ENCODE measurements around the gene PRPSAP1.

Gene PRPSAP1

DNA sequence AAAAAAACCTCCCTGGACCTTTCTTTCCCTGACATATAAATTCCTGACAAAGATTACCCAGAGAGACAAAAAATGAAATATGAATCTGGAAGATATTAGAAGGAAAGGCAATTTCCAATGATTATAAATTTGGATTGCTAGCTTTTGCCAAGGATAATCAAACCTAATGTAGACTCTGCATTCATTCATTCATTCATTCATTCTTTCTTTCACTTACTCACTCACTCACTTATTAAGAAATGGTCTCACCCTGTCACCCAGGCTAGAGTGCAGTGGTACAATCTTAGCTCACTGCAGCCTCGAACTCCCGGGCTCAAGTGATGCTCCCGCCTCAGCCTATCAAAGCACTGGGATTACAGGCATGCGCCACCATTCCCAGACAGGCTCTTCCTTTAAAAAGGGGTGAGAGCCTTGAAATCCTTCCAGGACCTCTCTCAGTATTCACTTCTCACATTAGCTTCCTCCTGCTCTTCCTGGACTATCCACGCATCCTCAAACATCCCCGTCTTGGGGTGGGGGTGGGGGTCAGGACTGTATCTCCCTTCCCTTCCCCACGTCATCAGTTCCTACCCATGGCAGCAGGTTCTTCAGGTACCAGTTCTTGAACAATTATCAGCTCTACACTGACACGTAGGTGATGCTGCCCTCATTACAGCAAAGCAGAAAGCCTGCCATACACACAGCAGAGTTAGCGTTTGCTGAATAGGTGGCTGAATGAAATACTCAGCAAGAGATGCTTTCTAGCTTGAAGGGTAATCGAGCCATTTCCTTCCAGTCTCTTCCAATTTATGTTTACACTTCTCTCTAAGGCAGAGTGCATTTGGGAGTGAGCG, 19.8 kb downstream of the PRPSAP1 start:
- no peak overlapping the region for H3K4me3 ChIP-seq (replicated peaks; ENCODE audit: low read depth, low read length)
- TF ChIP-seq, protein P1, sequence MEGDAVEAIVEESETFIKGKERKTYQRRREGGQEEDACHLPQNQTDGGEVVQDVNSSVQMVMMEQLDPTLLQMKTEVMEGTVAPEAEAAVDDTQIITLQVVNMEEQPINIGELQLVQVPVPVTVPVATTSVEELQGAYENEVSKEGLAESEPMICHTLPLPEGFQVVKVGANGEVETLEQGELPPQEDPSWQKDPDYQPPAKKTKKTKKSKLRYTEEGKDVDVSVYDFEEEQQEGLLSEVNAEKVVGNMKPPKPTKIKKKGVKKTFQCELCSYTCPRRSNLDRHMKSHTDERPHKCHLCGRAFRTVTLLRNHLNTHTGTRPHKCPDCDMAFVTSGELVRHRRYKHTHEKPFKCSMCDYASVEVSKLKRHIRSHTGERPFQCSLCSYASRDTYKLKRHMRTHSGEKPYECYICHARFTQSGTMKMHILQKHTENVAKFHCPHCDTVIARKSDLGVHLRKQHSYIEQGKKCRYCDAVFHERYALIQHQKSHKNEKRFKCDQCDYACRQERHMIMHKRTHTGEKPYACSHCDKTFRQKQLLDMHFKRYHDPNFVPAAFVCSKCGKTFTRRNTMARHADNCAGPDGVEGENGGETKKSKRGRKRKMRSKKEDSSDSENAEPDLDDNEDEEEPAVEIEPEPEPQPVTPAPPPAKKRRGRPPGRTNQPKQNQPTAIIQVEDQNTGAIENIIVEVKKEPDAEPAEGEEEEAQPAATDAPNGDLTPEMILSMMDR (IDR thresholded peaks at IDR 0.05; ENCODE audit: low read length, missing control alignments), result no peak
- DNase-seq (ENCODE audit: low read depth), result no peak

DNA sequence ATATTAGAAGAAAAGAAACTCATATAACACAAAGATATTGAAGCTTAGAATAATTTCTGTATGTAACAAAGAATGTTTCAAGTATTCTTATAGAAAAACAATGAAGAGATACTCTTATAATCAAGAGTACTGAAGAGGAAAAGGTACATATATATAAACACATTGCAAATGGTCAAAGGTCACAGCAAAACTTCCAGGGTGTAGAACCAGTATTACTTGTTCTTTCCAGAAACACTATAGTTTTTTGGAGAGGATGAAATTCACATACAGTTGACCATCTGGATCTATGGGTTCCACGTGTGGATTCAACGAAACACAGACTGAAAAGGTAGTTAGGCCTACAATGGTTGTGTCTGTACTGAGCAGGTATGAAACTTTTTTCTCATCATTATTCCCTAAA, 22.6 kb downstream of the PRPSAP1 start:
- DNase-seq (ENCODE audit: low read depth), result no peak
- TF ChIP-seq, protein P1 (IDR thresholded peaks at IDR 0.05; ENCODE audit: low read length, missing control alignments), result no peak

DNA sequence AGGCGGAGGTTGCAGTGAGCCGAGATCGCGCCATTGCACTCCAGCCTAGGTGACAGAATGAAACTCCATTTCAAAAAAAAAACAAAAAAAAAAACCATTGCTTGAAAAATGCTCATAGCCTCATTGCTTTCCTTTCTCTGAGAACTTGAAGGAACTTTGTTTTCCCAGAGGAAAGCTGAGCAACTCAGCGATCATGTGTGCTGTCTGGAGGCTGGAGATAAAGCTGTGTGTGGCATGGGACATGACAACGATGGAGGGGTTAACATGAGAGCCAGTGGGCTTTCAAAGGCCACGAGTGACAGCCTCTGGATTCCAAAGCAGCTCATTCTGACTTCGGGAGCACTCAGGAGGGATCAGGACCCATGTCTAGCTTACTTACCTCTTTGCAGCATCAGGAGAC, 24.1 kb downstream of the PRPSAP1 start:
- DNase-seq (ENCODE audit: low read depth), result no peak
- TF ChIP-seq, protein P1 (IDR thresholded peaks at IDR 0.05; ENCODE audit: low read length, missing control alignments), result no peak
- no peak overlapping the region for H3K4me3 ChIP-seq (replicated peaks; ENCODE audit: low read depth, low read length)

More for the DNA sequence above, 22.6 kb downstream of the PRPSAP1 start:
- no peak overlapping the region for H3K4me3 ChIP-seq (replicated peaks; ENCODE audit: low read depth, low read length)

DNA sequence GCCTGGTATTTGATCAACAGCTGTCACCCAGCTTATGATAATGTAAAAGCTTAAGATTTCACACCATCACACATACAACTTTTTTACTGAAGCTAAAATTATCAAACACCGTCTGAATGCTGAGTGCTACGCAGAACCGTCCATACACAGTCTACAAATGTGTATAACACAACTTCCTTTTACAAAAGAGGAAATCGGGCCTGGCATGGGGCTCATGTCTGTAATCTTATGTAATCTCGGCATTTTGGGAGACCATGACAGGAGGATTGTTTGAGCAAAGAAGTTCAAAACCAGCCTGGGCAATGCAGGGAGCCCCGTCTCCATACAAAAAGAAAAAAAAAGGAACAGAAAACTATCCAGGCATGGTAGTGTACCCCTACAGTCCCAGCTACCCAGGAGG, 26.0 kb downstream of the PRPSAP1 start:
- no peak for DNase-seq (ENCODE audit: low read depth)
- H3K4me3 ChIP-seq (replicated peaks; ENCODE audit: low read depth, low read length), result no peak overlapping the region
- TF ChIP-seq, protein P1 (IDR thresholded peaks at IDR 0.05; ENCODE audit: low read length, missing control alignments), result no peak

DNA sequence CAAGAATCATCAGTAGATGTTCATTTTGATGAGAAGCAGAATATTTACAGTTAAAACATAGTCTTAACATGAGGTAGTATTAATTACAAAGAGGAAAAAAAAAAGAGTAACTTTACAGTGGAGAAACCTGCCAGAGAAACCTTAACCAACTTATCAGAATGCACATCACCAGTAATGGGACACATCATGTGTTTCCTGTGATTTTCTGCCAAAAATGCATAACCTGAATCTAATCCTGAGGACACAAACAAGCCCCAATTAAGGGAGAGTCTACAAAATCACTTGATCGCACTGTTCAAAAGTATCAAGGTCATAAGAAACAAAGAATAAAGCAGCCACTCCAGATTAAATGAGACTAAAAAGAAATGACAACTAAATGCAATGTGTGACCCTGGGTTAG, 27.4 kb downstream of the PRPSAP1 start:
- TF ChIP-seq, protein P1 (IDR thresholded peaks at IDR 0.05; ENCODE audit: low read length, missing control alignments), result no peak

DNA sequence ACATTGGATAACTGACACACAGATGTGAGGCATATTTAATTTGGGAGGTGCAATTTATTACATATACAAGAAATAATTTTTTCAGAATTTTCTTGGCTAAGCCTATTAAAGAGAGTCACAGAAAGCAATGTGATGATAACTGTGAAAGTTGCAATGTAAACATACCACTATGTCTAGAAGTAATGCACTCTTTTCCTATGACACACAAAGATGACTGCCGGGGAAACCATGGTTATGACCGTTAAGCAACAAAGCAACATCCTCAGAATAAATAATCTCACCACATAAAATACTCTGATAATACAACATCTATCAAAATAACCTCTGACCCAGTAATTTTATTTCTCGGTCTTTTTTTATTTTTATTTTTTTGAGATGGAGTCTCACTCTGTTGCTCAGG, 35.1 kb downstream of the PRPSAP1 start:
- TF ChIP-seq, protein P1 (IDR thresholded peaks at IDR 0.05; ENCODE audit: low read length, missing control alignments), result no peak
- DNase-seq (ENCODE audit: low read depth), result no peak
- H3K4me3 ChIP-seq (replicated peaks; ENCODE audit: low read depth, low read length), result no peak overlapping the region

More for the DNA sequence above, 27.4 kb downstream of the PRPSAP1 start:
- H3K4me3 ChIP-seq (replicated peaks; ENCODE audit: low read depth, low read length), result no peak overlapping the region
- no peak for DNase-seq (ENCODE audit: low read depth)

DNA sequence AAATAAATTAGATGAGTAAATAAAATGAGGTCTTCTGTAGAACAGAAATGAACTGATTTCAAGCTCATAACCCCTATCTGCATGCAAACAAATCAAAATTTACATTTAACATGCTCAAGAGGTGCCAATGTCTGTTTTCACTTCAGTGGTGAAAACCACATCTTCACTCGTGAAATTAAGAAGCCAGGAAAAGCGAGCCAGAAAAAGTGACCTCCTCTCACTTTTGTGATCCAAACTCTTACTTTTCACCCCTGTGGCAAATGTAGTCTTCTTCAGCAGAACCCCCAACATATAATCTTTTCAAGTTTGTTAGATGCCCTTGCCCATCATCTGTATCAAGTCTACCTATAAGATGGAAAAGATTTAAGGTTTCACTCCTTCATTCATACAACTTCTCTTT, 36.2 kb downstream of the PRPSAP1 start:
- TF ChIP-seq, protein P1 (IDR thresholded peaks at IDR 0.05; ENCODE audit: low read length, missing control alignments), result no peak
- DNase-seq (ENCODE audit: low read depth), result no peak
- H3K4me3 ChIP-seq (replicated peaks; ENCODE audit: low read depth, low read length), result no peak overlapping the region
